ENCODE results near the gene DLG3. TPM values are rescaled to one million over a fixed set of nuclear protein-coding genes. Genes with fewer than 3 reads are reported as not detected.

DLG3 gene
- total RNA-seq, 2 donors from 2014 or later, result 17.3 to 18.7 TPM

DNA sequence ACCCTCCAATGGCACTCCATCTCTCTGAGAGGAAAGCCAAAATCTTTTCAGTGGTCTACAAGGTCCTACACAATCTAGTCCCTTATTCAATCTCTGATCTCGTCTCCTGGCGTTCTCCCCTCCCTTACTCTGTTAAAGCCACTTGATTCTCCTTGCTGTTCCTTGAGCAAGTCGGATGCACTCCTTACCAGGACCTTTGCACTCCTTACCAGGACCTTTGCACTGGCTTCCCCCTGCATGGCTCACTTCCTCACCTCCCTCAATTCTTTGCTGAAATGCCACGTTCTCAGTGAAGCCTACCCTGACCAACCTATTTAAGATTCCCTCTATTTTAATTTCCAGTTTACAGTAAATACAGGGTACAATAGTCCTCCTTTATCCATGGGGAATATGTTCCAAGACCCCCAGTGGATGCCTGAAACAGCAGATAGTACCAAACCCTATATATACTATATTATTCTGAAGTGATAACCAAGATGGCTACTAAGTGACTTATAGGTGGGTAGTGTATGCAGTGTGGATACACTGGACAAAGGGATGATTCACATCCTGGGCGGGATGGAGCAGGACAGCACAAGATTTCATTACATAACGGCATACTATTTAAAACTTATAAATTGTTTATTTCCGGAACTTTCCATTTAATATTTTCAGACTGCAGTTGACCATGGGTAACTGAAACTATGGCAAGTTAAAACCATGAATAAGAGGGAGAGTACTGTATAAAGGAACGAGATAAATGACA, 6.5 kb upstream of the DLG3 start:
- ATAC-seq (ENCODE audit: insufficient number of reproducible peaks, low FRiP score, low read depth) (no peak), DNase-seq (ENCODE audit: low spot score) (no peak)
- Histone ChIP-seq H3K4me3 (no peak overlapping the region), H3K27ac (peak overlapping the region; percentile 56 to 99), H3K9me3 (no peaks in the 10 kb centered on the region), H3K27me3 (replicated peaks; ENCODE audit: insufficient read depth) (no peaks in the 10 kb centered on the region), H3K4me1 (ENCODE audit: control insufficient read depth in 1 of 2, low read depth in 2 of 2) (peaks cover 2 to 20% of the 10 kb centered on the region in 2 donors), H3K36me3 (no peaks in the 10 kb centered on the region)
- TF ChIP-seq, protein P1, sequence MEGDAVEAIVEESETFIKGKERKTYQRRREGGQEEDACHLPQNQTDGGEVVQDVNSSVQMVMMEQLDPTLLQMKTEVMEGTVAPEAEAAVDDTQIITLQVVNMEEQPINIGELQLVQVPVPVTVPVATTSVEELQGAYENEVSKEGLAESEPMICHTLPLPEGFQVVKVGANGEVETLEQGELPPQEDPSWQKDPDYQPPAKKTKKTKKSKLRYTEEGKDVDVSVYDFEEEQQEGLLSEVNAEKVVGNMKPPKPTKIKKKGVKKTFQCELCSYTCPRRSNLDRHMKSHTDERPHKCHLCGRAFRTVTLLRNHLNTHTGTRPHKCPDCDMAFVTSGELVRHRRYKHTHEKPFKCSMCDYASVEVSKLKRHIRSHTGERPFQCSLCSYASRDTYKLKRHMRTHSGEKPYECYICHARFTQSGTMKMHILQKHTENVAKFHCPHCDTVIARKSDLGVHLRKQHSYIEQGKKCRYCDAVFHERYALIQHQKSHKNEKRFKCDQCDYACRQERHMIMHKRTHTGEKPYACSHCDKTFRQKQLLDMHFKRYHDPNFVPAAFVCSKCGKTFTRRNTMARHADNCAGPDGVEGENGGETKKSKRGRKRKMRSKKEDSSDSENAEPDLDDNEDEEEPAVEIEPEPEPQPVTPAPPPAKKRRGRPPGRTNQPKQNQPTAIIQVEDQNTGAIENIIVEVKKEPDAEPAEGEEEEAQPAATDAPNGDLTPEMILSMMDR (IDR thresholded peaks at IDR 0.05), result no peak

DNA sequence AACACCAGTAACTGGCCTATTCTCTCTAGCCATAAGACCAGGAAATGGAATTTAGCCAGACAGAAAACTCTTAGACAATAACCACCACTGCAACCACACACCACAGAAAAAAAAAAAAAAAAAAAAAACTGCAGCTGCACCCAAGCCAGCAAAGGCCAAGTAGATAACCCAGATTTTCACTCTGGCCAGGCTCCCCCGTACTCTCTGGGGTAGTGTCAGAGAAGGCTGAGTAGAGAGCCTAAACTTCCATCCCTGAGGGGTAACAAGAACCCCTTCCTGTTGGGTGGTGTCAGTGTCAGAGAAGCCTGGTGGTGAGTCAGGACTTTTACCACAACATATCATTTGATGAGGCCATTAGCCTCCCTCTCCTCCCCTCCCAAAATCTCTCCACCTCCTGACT, 5.6 kb upstream of the DLG3 start:
- H3K9me3 ChIP-seq, result no peaks in the 10 kb centered on the region
- H3K27ac ChIP-seq, result no peak overlapping the region
- no peak overlapping the region for H3K4me3 ChIP-seq
- DNase-seq (ENCODE audit: low spot score), result no peak
- H3K27me3 ChIP-seq (replicated peaks; ENCODE audit: insufficient read depth), result no peaks in the 10 kb centered on the region
- no peak for ATAC-seq (ENCODE audit: insufficient number of reproducible peaks, low FRiP score, low read depth)
- TF ChIP-seq, protein P1 (IDR thresholded peaks at IDR 0.05), result no peak
- peaks cover 2 to 16% of the 10 kb centered on the region in 2 donors for H3K4me1 ChIP-seq (ENCODE audit: control insufficient read depth in 1 of 2, low read depth in 2 of 2)
- H3K36me3 ChIP-seq, result no peaks in the 10 kb centered on the region

DNA sequence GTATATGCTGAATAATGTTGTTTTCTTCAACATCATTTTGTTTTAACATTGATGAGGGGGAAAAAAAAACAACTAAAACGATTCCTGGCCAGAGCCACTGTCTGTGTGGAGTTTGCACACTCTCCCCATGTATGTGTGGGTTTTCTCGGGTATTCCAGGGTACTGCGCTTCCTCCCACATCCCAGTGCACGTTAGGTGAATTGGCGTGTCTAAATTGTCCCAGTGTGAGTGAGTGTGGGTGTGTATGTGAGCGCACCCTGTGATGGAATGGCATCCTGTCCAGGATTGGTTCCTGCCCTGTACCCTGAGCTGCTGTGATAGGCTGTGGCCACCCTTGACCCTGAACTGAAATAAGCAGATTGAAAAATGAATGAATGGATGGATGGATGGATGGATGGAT, 2.4 kb upstream of the DLG3 start:
- H3K36me3 ChIP-seq, result no peaks in the 10 kb centered on the region
- ATAC-seq (ENCODE audit: insufficient number of reproducible peaks, low FRiP score, low read depth), result no peak
- H3K27me3 ChIP-seq (replicated peaks; ENCODE audit: insufficient read depth), result no peaks in the 10 kb centered on the region
- no peak overlapping the region for H3K27ac ChIP-seq
- H3K4me1 ChIP-seq (ENCODE audit: control insufficient read depth in 1 of 2, low read depth in 2 of 2), result peaks cover 0 to 7% of the 10 kb centered on the region in 2 donors
- H3K4me3 ChIP-seq, result no peak overlapping the region
- no peaks in the 10 kb centered on the region for H3K9me3 ChIP-seq
- TF ChIP-seq, protein P1 (IDR thresholded peaks at IDR 0.05), result no peak
- DNase-seq (ENCODE audit: low spot score), result no peak

DNA sequence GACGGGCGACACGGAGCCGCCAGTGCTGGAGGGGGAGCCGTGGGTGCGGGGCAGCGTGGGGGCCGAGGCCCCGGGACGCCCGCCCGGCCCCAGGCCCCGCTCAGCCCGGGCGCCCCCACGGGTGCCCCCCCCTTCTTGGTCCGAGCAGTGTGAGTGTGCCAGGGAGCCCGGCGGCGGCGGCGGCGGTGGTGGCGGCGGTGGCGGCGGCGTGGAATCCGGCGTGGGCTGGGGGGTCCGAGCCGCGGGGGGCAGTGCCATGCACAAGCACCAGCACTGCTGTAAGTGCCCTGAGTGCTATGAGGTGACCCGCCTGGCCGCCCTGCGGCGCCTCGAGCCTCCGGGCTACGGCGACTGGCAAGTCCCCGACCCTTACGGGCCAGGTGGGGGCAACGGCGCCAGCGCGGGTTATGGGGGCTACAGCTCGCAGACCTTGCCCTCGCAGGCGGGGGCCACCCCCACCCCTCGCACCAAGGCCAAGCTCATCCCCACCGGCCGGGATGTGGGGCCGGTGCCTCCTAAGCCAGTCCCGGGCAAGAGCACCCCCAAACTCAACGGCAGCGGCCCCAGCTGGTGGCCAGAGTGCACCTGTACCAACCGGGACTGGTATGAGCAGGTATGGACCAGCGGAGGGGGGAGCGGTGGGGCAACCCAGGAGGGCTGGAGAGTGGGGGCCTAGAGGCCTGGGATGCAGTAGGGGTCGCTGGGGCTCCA, 466 bp downstream of the DLG3 start:
- no peaks in the 10 kb centered on the region for H3K27me3 ChIP-seq (replicated peaks; ENCODE audit: insufficient read depth)
- peak overlapping the region; percentile 68 for H3K4me3 ChIP-seq
- TF ChIP-seq, protein P1 (IDR thresholded peaks at IDR 0.05), result no peak
- ATAC-seq (ENCODE audit: insufficient number of reproducible peaks, low FRiP score, low read depth), result no peak
- no peaks in the 10 kb centered on the region for H3K36me3 ChIP-seq
- no peaks in the 10 kb centered on the region for H3K9me3 ChIP-seq
- H3K4me1 ChIP-seq (ENCODE audit: control insufficient read depth in 1 of 2, low read depth in 2 of 2), result peaks cover 0 to 7% of the 10 kb centered on the region in 2 donors
- no peak for DNase-seq (ENCODE audit: low spot score)
- H3K27ac ChIP-seq, result no peak overlapping the region

DNA sequence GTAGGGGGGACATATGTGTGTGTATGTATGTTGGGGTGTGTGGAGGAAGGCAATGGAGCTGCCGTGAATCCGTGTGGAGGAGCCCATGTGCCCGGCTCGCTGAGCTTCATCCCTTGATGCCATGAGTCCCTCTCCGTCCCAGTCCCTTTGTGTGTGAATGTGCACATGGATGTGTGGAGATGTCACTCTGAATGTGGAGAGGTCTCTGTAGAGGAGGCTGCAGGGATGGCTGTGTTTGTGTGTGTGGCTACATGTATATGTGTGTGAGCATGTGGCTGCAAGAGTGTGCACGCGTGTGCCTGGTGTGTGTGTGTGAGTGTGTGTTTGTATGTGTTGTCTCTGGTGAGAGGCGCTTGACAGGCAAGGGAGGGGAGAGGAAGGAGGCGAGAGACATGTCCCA, 1.3 kb downstream of the DLG3 start:
- peaks cover 0 to 7% of the 10 kb centered on the region in 2 donors for H3K4me1 ChIP-seq (ENCODE audit: control insufficient read depth in 1 of 2, low read depth in 2 of 2)
- H3K9me3 ChIP-seq, result no peaks in the 10 kb centered on the region
- no peak overlapping the region for H3K27ac ChIP-seq
- DNase-seq (ENCODE audit: low spot score) (no peak), ATAC-seq (ENCODE audit: insufficient number of reproducible peaks, low FRiP score, low read depth) (no peak)
- no peaks in the 10 kb centered on the region for H3K27me3 ChIP-seq (replicated peaks; ENCODE audit: insufficient read depth)
- no peaks in the 10 kb centered on the region for H3K36me3 ChIP-seq
- H3K4me3 ChIP-seq, result no peak overlapping the region
- TF ChIP-seq, protein P1 (IDR thresholded peaks at IDR 0.05), result no peak
